ENCODE data around the gene MAD1L1. TPM values are rescaled to one million over a fixed set of nuclear protein-coding genes. Genes with fewer than 3 reads are reported as not detected.
"Not testable (repeated sequence)": the region's sequence is repeated elsewhere in the genome, so short reads cannot be mapped to it uniquely, and the experiment has no call there.

The MAD1L1 gene
- total RNA-seq, 1 experiment from 2014 or later: 78.6 TPM

GRCh38 chr7:1931256-1931950, 301.3 kb downstream of the MAD1L1 start:
- DNase-seq (ENCODE audit: low read depth): no peak

GRCh38 chr7:1930381-1931065, 302.2 kb downstream of the MAD1L1 start:
- no peak for DNase-seq (ENCODE audit: low read depth)

- DNase-seq (ENCODE audit: low read depth): not testable (repeated sequence)
Measured at GRCh38 chr7:1929349-1929925, 303.3 kb downstream of the MAD1L1 start.

GRCh38 chr7:1928645-1929348, 303.9 kb downstream of the MAD1L1 start:
- no peak for DNase-seq (ENCODE audit: low read depth)

DNA sequence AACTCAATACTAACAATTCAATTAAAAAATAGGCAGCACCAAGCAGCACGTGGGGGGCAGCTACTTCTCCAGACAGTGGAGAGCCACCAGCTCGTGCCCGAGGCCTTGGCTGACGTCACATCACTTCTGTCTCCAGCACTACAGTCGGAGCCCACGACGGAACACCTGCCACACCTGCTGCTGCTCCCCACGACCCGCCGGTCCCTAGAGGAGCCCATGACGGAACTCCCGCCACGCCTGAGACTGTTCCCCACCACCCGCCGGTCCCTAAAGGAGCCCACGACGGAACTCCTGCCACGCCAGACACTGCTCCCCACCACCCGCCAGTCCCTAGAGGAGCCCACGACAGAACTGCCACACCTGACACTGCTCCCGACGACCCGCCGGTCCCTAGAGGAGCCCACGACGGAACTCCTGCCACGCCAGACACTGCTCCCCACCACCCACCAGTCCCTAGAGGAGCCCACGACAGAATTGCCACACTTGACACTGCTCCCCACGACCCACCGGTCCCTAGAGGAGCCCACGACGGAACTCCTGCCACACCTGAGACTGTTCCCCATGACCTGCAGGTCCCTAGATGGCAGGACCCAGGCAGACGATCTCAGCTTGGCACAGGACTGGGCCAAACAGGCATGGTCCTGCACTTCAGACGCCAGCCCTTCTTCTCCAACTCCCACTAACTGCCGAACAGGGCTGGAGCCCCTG, 304.7 kb downstream of the MAD1L1 start:
- no peak for DNase-seq (ENCODE audit: low read depth)

GRCh38 chr7:1926908-1927306, 305.8 kb downstream of the MAD1L1 start:
- DNase-seq (ENCODE audit: low read depth): no peak

- no peak for DNase-seq (ENCODE audit: low read depth)
Measured at GRCh38 chr7:1925973-1926907, 306.5 kb downstream of the MAD1L1 start.

GRCh38 chr7:1925349-1925748, 307.4 kb downstream of the MAD1L1 start:
- no peak for DNase-seq (ENCODE audit: low read depth)

GRCh38 chr7:1924258-1924817, 308.4 kb downstream of the MAD1L1 start:
- DNase-seq (ENCODE audit: low read depth): peak; percentile 92

- DNase-seq (ENCODE audit: low read depth): no peak
Measured at GRCh38 chr7:1923409-1924257, 309.1 kb downstream of the MAD1L1 start.

GRCh38 chr7:1922870-1923236, 309.9 kb downstream of the MAD1L1 start:
- DNase-seq (ENCODE audit: low read depth): no peak

DNA sequence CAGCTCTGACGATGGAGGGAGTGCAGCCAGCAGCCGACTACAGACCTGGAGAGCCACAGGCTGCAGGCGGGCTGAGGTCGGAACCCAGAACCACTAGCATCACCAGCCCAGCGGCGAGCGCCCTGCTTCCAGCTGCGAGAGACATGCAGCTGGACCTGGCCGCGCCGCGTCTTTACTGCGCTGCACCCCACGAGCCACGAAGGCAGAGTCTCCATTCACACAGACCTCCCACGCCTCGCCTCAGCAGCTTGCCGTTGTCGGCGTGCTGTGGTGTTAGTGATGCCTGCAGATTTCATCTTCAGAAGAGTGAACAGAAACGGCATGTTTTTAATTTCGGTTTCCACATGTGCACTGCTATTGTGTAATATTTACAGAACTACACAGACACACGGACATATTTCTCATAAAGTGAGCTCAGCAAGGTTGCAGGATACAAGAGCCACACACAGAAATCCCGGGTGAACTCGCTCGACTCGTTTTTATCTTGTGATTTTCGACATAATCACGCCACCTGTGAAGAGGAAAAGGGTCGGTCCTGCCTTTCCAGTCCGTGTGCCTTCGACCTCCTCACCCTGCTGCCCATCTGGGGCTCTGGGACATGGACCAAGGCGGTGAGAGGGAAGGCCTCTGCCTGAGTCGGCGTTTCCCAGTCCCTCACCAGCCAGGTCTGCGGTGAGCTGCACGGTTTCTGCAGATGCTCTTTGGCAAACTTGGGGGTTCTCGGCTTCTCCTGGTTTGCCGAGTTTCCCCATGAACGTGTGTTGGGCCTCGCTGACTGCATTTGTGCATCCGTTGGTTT, 310.5 kb downstream of the MAD1L1 start:
- DNase-seq (ENCODE audit: low read depth): no peak

GRCh38 chr7:1920881-1921280, 311.9 kb downstream of the MAD1L1 start:
- no peak for DNase-seq (ENCODE audit: low read depth)

DNA sequence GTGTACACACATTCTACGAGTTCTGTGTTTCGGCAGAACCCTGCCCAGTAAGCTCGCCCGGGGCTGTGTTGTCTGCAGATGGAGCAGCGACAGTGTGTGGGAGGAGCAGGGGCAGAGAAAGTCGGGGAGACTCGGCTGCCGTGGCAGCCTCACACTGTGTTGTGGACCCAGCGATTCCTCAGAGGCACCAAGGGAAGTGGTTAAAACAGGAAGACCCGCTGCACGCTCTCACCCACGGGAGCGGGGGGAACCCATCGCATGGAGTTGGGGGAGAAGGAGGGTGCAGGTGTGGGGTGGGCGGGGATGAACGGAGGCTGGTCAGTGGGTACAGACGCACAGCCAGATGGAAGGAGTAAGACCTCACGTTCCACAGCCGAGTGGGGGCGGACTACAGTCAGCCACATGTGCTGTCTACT, 312.5 kb downstream of the MAD1L1 start:
- DNase-seq (ENCODE audit: low read depth): no peak

GRCh38 chr7:1919539-1920265, 313.0 kb downstream of the MAD1L1 start:
- peak; percentile 26 for DNase-seq (ENCODE audit: low read depth)

GRCh38 chr7:1918881-1919525, 313.7 kb downstream of the MAD1L1 start:
- no peak for DNase-seq (ENCODE audit: low read depth)

- no peak for DNase-seq (ENCODE audit: low read depth)
Measured at GRCh38 chr7:1918063-1918645, 314.6 kb downstream of the MAD1L1 start.

All from LHCN-M2 (cell line).